ENCODE data around the gene ZNF121.
"Not testable (repeated sequence)": the region's sequence is repeated elsewhere in the genome, so short reads cannot be mapped to it uniquely, and the experiment has no call there.

DNA sequence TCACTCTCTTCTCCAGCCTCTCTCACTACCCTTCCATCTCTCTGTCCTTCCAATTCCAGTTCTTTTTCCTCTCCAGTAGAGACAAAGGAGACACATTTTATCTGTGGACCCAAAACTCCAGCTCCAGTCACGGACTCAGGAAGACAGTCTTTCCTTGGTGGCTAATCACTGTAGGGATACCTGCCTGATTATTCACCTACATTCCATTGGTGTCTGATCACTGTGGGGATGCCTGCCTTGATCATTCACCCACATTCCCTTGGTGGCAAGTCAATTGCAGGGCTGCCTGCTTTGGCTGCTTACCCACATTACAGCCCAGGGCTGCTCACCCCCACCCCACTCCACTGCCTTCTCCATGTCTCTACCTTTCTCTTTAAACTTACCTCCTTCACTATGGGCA, 44.4 kb downstream of the ZNF121 start:
- TF ChIP-seq, protein P1, sequence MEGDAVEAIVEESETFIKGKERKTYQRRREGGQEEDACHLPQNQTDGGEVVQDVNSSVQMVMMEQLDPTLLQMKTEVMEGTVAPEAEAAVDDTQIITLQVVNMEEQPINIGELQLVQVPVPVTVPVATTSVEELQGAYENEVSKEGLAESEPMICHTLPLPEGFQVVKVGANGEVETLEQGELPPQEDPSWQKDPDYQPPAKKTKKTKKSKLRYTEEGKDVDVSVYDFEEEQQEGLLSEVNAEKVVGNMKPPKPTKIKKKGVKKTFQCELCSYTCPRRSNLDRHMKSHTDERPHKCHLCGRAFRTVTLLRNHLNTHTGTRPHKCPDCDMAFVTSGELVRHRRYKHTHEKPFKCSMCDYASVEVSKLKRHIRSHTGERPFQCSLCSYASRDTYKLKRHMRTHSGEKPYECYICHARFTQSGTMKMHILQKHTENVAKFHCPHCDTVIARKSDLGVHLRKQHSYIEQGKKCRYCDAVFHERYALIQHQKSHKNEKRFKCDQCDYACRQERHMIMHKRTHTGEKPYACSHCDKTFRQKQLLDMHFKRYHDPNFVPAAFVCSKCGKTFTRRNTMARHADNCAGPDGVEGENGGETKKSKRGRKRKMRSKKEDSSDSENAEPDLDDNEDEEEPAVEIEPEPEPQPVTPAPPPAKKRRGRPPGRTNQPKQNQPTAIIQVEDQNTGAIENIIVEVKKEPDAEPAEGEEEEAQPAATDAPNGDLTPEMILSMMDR (IDR thresholded peaks at IDR 0.05) = not testable (repeated sequence)
- not testable (repeated sequence) for TF ChIP-seq POLR2A (IDR thresholded peaks at IDR 0.05)
